Measurements from ENCODE around the gene EFHD1.

EFHD1 gene

GRCh38 chr2:232728785-232729184, 95.4 kb downstream of the EFHD1 start:
- H3K36me3 ChIP-seq (replicated peaks; ENCODE audit: insufficient read depth, low read length) = peaks cover 3% of the 10 kb centered on the region; the same call in 1 of the 2 replicates

GRCh38 chr2:232731470-232731869, 98.1 kb downstream of the EFHD1 start:
- H3K27ac ChIP-seq (ENCODE audit: low read length) = no peak overlapping the region
- no peak overlapping the region for H3K4me3 ChIP-seq (ENCODE audit: low read length)
- no peak overlapping the region for H3K4me2 ChIP-seq (ENCODE audit: low read depth, low read length)
- no peak overlapping the region for H3K9ac ChIP-seq (ENCODE audit: low read length)
- no peaks in the 10 kb centered on the region for H3F3A ChIP-seq (ENCODE audit: insufficient read depth, low read length)
- no peaks in the 10 kb centered on the region for H3K4me1 ChIP-seq (ENCODE audit: low read length)
- H4K20me1 ChIP-seq (ENCODE audit: insufficient read depth, low read length) = no peaks in the 10 kb centered on the region
- H3K9me3 ChIP-seq (replicated peaks; ENCODE audit: insufficient read depth, low read length) = no peaks in the 10 kb centered on the region
- TF ChIP-seq CTCF (IDR thresholded peaks at IDR 0.05; ENCODE audit: low read length) (no peak), EZH2phosphoT487 (IDR thresholded peaks at IDR 0.05; ENCODE audit: low read length) (no peak), EZH2 (optimal IDR thresholded peaks at IDR 0.05; ENCODE audit: low read depth, low read length) (no peak)
- H3K27me3 ChIP-seq (replicated peaks; ENCODE audit: insufficient read depth, low read length) = no peaks in the 10 kb centered on the region
- no peak overlapping the region for H2AFZ ChIP-seq (ENCODE audit: low read length)
- DNase-seq = no peak
- no peaks in the 10 kb centered on the region for H3K9me2 ChIP-seq (replicated peaks; ENCODE audit: insufficient read depth, low read length)
- peaks cover 68% of the 10 kb centered on the region for H3K79me2 ChIP-seq (ENCODE audit: low read length)
- H3K36me3 ChIP-seq (replicated peaks; ENCODE audit: insufficient read depth, low read length) = peaks cover 2% of the 10 kb centered on the region; the same call in 1 of the 2 replicates

More at GRCh38 chr2:232728785-232729184, 95.4 kb downstream of the EFHD1 start:
- H3K9me3 ChIP-seq (replicated peaks; ENCODE audit: insufficient read depth, low read length) = no peaks in the 10 kb centered on the region
- H3K79me2 ChIP-seq (ENCODE audit: low read length) = peaks cover 81% of the 10 kb centered on the region
- no peaks in the 10 kb centered on the region for H3K4me1 ChIP-seq (ENCODE audit: low read length)
- no peaks in the 10 kb centered on the region for H4K20me1 ChIP-seq (ENCODE audit: insufficient read depth, low read length)
- no peak overlapping the region for H2AFZ ChIP-seq (ENCODE audit: low read length)
- H3K4me2 ChIP-seq (ENCODE audit: low read depth, low read length) = no peak overlapping the region
- H3K4me3 ChIP-seq (ENCODE audit: low read length) = no peak overlapping the region
- H3K9me2 ChIP-seq (replicated peaks; ENCODE audit: insufficient read depth, low read length) = no peaks in the 10 kb centered on the region
- TF ChIP-seq CTCF (IDR thresholded peaks at IDR 0.05; ENCODE audit: low read length) (no peak), EZH2 (optimal IDR thresholded peaks at IDR 0.05; ENCODE audit: low read depth, low read length) (no peak), EZH2phosphoT487 (IDR thresholded peaks at IDR 0.05; ENCODE audit: low read length) (no peak)
- H3K27me3 ChIP-seq (replicated peaks; ENCODE audit: insufficient read depth, low read length) = no peaks in the 10 kb centered on the region
- no peak overlapping the region for H3K9ac ChIP-seq (ENCODE audit: low read length)
- no peaks in the 10 kb centered on the region for H3F3A ChIP-seq (ENCODE audit: insufficient read depth, low read length)
- H3K27ac ChIP-seq (ENCODE audit: low read length) = no peak overlapping the region
- no peak for DNase-seq

All from MM.1S (cell line).